Neuronal stem cell (in vitro differentiated cells): ENCODE results near the gene MYH7.
A peak's percentile ranks its signal among the peaks of the same experiment; 100 is the strongest.

Experiments used
- DNase-seq: peaks from one replicate; pipeline ENCODE4 v3.0.0-alpha.2; 2013; ENCODE audit warnings: low spot score
- H2AFZ ChIP-seq: one replicate; pipeline ENCODE4 v1.6.1; 2013; ENCODE audit warnings: mild to moderate bottlenecking, low read length, inconsistent platforms
- H2AK5ac ChIP-seq: 2 replicates; pipeline ENCODE4 v1.6.1; 2013; ENCODE audit warnings: low read depth, mild to moderate bottlenecking, inconsistent platforms, low read length, moderate library complexity, mixed read lengths
- H2BK120ac ChIP-seq: 2 replicates; pipeline ENCODE4 v1.6.1; 2013; ENCODE audit warnings: low read depth, mild to moderate bottlenecking, inconsistent platforms, low read length, moderate library complexity, mixed read lengths
- H2BK12ac ChIP-seq: one replicate; pipeline ENCODE4 v1.6.1; 2013; ENCODE audit warnings: low read length, inconsistent platforms
- H2BK15ac ChIP-seq: 2 replicates; pipeline ENCODE4 v1.6.1; 2013; ENCODE audit warnings: mild to moderate bottlenecking, low read length, inconsistent platforms, mixed read lengths
- H2BK5ac ChIP-seq: one replicate; pipeline ENCODE4 v1.6.1; 2013; ENCODE audit warnings: inconsistent platforms, mild to moderate bottlenecking, low read length, moderate library complexity
- H3K14ac ChIP-seq: one replicate; pipeline ENCODE4 v1.6.1; 2013; ENCODE audit warnings: low read length, inconsistent platforms
- H3K18ac ChIP-seq: 2 replicates; pipeline ENCODE4 v1.6.1; 2013; ENCODE audit warnings: low read length, inconsistent platforms
- H3K23ac ChIP-seq: 2 replicates; pipeline ENCODE4 v1.6.1; 2013; ENCODE audit warnings: low read depth, mild to moderate bottlenecking, mixed read lengths, low read length, inconsistent platforms; ENCODE audit not compliant: poor library complexity
- H3K27ac ChIP-seq: replicated peaks from 3 replicates; pipeline ENCODE4 v1.5.1; 2013; ENCODE audit warnings: low read length, inconsistent platforms
- H3K27me3 ChIP-seq, 3 experiments: 2 replicates each; pipeline ENCODE4 v1.6.1; 2013; ENCODE audit warnings: low read length in 3 of 3, mild to moderate bottlenecking in 2 of 3, inconsistent platforms in 1 of 3, low read depth in 1 of 3, mixed read lengths in 1 of 3, moderate library complexity in 1 of 3; ENCODE audit not compliant: control insufficient read depth in 3 of 3, insufficient read depth in 3 of 3
- H3K36me3 ChIP-seq, 2 donors: replicated peaks in 1 of 2; 2 replicates each; pipeline ENCODE4 v1.6.1; 2013; ENCODE audit warnings: low read length in 2 of 2; ENCODE audit not compliant: control insufficient read depth in 2 of 2, insufficient read depth in 2 of 2
- H3K4ac ChIP-seq: 2 replicates; pipeline ENCODE4 v1.6.1; 2013; ENCODE audit warnings: inconsistent platforms, mild to moderate bottlenecking, low read length, moderate library complexity
- H3K4me1 ChIP-seq, 2 donors: 1 replicate in 1 of 2; 2 replicates in 1 of 2; pipeline ENCODE4 v1.6.1; 2013; ENCODE audit warnings: low read length in 2 of 2, low read depth in 1 of 2; ENCODE audit not compliant: control insufficient read depth in 2 of 2, insufficient read depth in 1 of 2
- H3K4me2 ChIP-seq: one replicate; pipeline ENCODE4 v1.6.1; 2013; ENCODE audit warnings: mild to moderate bottlenecking, low read length, inconsistent platforms; ENCODE audit not compliant: insufficient read depth, poor library complexity, severe bottlenecking
- H3K4me3 ChIP-seq, 2 donors: 2 replicates each; pipeline ENCODE4 v1.5.1; 2013; ENCODE audit warnings: low read length in 2 of 2, mild to moderate bottlenecking in 2 of 2, inconsistent platforms in 1 of 2, moderate library complexity in 1 of 2
- H3K79me1 ChIP-seq: one replicate; pipeline ENCODE4 v1.6.1; 2013; ENCODE audit warnings: low read depth, mild to moderate bottlenecking, inconsistent platforms, low read length, moderate library complexity
- H3K9ac ChIP-seq: one replicate; pipeline ENCODE4 v1.6.1; 2013; ENCODE audit warnings: mild to moderate bottlenecking, low read depth, low read length, inconsistent platforms; ENCODE audit not compliant: poor library complexity
- H3K9me3 ChIP-seq, 2 donors: replicated peaks in 1 of 2; 2 replicates each; pipeline versions ENCODE3 to v1.6.1; 2013; ENCODE audit warnings: low read length in 2 of 2, mild to moderate bottlenecking in 2 of 2, inconsistent platforms in 1 of 2, low read depth in 1 of 2, mixed read lengths in 1 of 2, moderate library complexity in 1 of 2; ENCODE audit not compliant: control insufficient read depth in 2 of 2, insufficient read depth in 1 of 2
- H4K8ac ChIP-seq: one replicate; pipeline ENCODE4 v1.6.1; 2013; ENCODE audit warnings: low read depth, mild to moderate bottlenecking, inconsistent platforms, low read length, moderate library complexity
- H4K91ac ChIP-seq: one replicate; pipeline ENCODE4 v1.6.1; 2013; ENCODE audit warnings: low read length, low read depth, mild to moderate bottlenecking, inconsistent platforms; ENCODE audit not compliant: poor library complexity
- WGBS, 2 donors: extraction: QIAGEN DNeasy Blood & Tissue Kit; methylation state at CpG; one replicate each; pipeline ENCODE4 v1.1.7; 2013; ENCODE audit warnings: missing lambda C conversion rate in 2 of 2, mixed read lengths in 1 of 2; ENCODE audit not compliant: insufficient read length in 2 of 2, insufficient replicate concordance in 1 of 2; ENCODE audit errors: extremely low coverage in 2 of 2; 5-methylcytosine and 5-hydroxymethylcytosine counted together

The MYH7 gene

GRCh38 chr14:23399591-23399990, 35.9 kb downstream of the MYH7 start:
- no peak overlapping the region for H3K18ac ChIP-seq
- no peak overlapping the region for H4K8ac ChIP-seq
- no peak overlapping the region for H3K4me2 ChIP-seq
- no peak overlapping the region for H3K4me3 ChIP-seq
- no peak for DNase-seq
- H3K27ac ChIP-seq, result no peak overlapping the region
- no peak overlapping the region for H4K91ac ChIP-seq
- H2BK120ac ChIP-seq, result no peak overlapping the region
- H3K4ac ChIP-seq, result no peak overlapping the region
- no peak overlapping the region for H2AFZ ChIP-seq
- peaks cover 0 to 3% of the 10 kb centered on the region in 2 donors for H3K4me1 ChIP-seq
- H3K79me1 ChIP-seq, result peaks cover 2% of the 10 kb centered on the region
- H3K9ac ChIP-seq, result no peak overlapping the region
- WGBS, 2 donors, result no CpG with 5 or more reads among the region's 6 CpGs
- no peak overlapping the region for H2AK5ac ChIP-seq
- no peaks in the 10 kb centered on the region for H3K36me3 ChIP-seq
- no peak overlapping the region for H3K14ac ChIP-seq
- peaks cover 0 to 36% (median 0%) of the 10 kb centered on the region in 3 experiments for H3K27me3 ChIP-seq
- no peak overlapping the region for H3K23ac ChIP-seq
- H3K9me3 ChIP-seq, result no peaks in the 10 kb centered on the region
- no peak overlapping the region for H2BK15ac ChIP-seq
- no peak overlapping the region for H2BK12ac ChIP-seq
- no peak overlapping the region for H2BK5ac ChIP-seq

- Histone ChIP-seq H2BK5ac (no peak overlapping the region), H3K27me3 (peaks cover 0 to 32% (median 0%) of the 10 kb centered on the region in 3 experiments), H3K9ac (no peak overlapping the region), H2AK5ac (peak overlapping the region; percentile 74), H2BK15ac (no peak overlapping the region), H3K18ac (peak overlapping the region; percentile 67), H3K4me3 (no peak overlapping the region), H3K79me1 (no peaks in the 10 kb centered on the region), H3K4me2 (no peak overlapping the region), H3K4ac (no peak overlapping the region), H2BK120ac (peak overlapping the region; percentile 64), H3K9me3 (no peaks in the 10 kb centered on the region), H3K4me1 (peaks cover 0 to 3% of the 10 kb centered on the region in 2 donors), H3K23ac (no peak overlapping the region), H4K8ac (no peak overlapping the region), H3K14ac (no peak overlapping the region), H4K91ac (no peak overlapping the region), H3K27ac (no peak overlapping the region), H3K36me3 (no peaks in the 10 kb centered on the region), H2AFZ (no peak overlapping the region), H2BK12ac (no peak overlapping the region)
- WGBS, 2 donors, result no CpG with 5 or more reads among the region's 3 CpGs
- no peak for DNase-seq
Observed at GRCh38 chr14:23399136-23399535, 36.3 kb downstream of the MYH7 start.

- Histone ChIP-seq H3K79me1 (no peaks in the 10 kb centered on the region), H3K4me1 (peaks cover 0 to 3% of the 10 kb centered on the region in 2 donors), H2BK5ac (no peak overlapping the region), H3K9ac (no peak overlapping the region), H4K91ac (peak overlapping the region; percentile 25), H3K4ac (no peak overlapping the region), H3K18ac (no peak overlapping the region), H3K36me3 (no peaks in the 10 kb centered on the region), H3K23ac (no peak overlapping the region), H2AK5ac (peak overlapping the region; percentile 74), H3K9me3 (no peaks in the 10 kb centered on the region), H2BK12ac (no peak overlapping the region), H3K27ac (no peak overlapping the region), H4K8ac (no peak overlapping the region), H2BK120ac (peak overlapping the region; percentile 64), H3K27me3 (peaks cover 0 to 25% (median 0%) of the 10 kb centered on the region in 3 experiments), H2AFZ (no peak overlapping the region), H3K4me2 (no peak overlapping the region), H2BK15ac (no peak overlapping the region), H3K4me3 (no peak overlapping the region), H3K14ac (no peak overlapping the region)
- no CpG with 5 or more reads among the region's 4 CpGs for WGBS, 2 donors
- DNase-seq, result no peak
Observed at GRCh38 chr14:23398348-23398747, 37.1 kb downstream of the MYH7 start.

GRCh38 chr14:23396781-23397407, 38.6 kb downstream of the MYH7 start:
- Histone ChIP-seq H3K27me3 (peaks cover 0 to 18% (median 0%) of the 10 kb centered on the region in 3 experiments), H2BK12ac (no peak overlapping the region)

More at GRCh38 chr14:23396781-23397407, 38.6 kb downstream of the MYH7 start:
- no peaks in the 10 kb centered on the region for H3K36me3 ChIP-seq
- no peaks in the 10 kb centered on the region for H3K79me1 ChIP-seq
- H2AK5ac ChIP-seq, result no peak overlapping the region
- no peak overlapping the region for H4K8ac ChIP-seq
- H2AFZ ChIP-seq, result no peak overlapping the region
- no peak overlapping the region for H2BK5ac ChIP-seq
- no peak for DNase-seq
- no peaks in the 10 kb centered on the region for H3K9me3 ChIP-seq
- H2BK15ac ChIP-seq, result no peak overlapping the region
- H3K18ac ChIP-seq, result no peak overlapping the region
- H3K4me2 ChIP-seq, result no peak overlapping the region
- no peak overlapping the region for H2BK120ac ChIP-seq
- H4K91ac ChIP-seq, result no peak overlapping the region
- peaks cover 0 to 3% of the 10 kb centered on the region in 2 donors for H3K4me1 ChIP-seq
- no peak overlapping the region for H3K14ac ChIP-seq
- H3K9ac ChIP-seq, result no peak overlapping the region
- H3K23ac ChIP-seq, result no peak overlapping the region
- no CpG with 5 or more reads among the region's 10 CpGs for WGBS, 2 donors
- no peak overlapping the region for H3K4ac ChIP-seq
- H3K4me3 ChIP-seq, result no peak overlapping the region
- H3K27ac ChIP-seq, result no peak overlapping the region
